PC-9 (cell line): ENCODE data around the gene MRPL53. TPM values are rescaled to one million over a fixed set of nuclear protein-coding genes. Genes with fewer than 3 reads are reported as not detected.
A peak's percentile ranks its signal among the peaks of the same experiment; 100 is the strongest.

ENCODE experiments used
- BruUV-seq: library from RNA; stranded (reverse); fragments of 400-500 nt; replicated peaks from 2 replicates; lab custom pipeline; 2021; lab: Mats Ljungman, UMichigan
- CTCF ChIA-PET: fragments of 300-600 bp; sonication (Branson Sonifier 250); formaldehyde crosslinking; loops from one replicate; lab custom pipeline; 2022; ENCODE audit warnings: antibody characterized with exemption; lab: Charles Lee
- POLR2A ChIA-PET: fragments of 300-600 bp; sonication (Branson Sonifier 250); formaldehyde crosslinking; loops from one replicate; lab custom pipeline; 2022; ENCODE audit warnings: antibody characterized with exemption; ENCODE audit not compliant: unreplicated experiment; lab: Charles Lee
- DNase-seq, 2 experiments: peaks; one replicate each; pipeline versions ENCODE4 v3.0.0 to v3.0.0-alpha.2; 2015 to 2022; ENCODE audit warnings: mixed read lengths in 1 of 2
- H2AFZ ChIP-seq: fragments of 200-600 bp; sonication (generic); 2 replicates; pipeline ENCODE4 v1.8.1; 2017; ENCODE audit warnings: antibody characterized with exemption
- H3F3A ChIP-seq: fragments of 200-600 bp; sonication (generic); 2 replicates; pipeline ENCODE4 v1.8.1; 2017; ENCODE audit warnings: antibody characterized with exemption, mild to moderate bottlenecking, low read depth; ENCODE audit not compliant: insufficient read depth
- H3K27ac ChIP-seq: fragments of 200-600 bp; sonication (generic); 2 replicates; pipeline ENCODE4 v1.6.1; 2016; ENCODE audit warnings: mixed run types
- H3K27me3 ChIP-seq: fragments of 200-600 bp; sonication (generic); 2 replicates; pipeline ENCODE4 v1.6.1; 2016; ENCODE audit warnings: low read depth, mixed run types; ENCODE audit not compliant: insufficient read depth
- H3K36me3 ChIP-seq: fragments of 200-600 bp; sonication (generic); 2 replicates; pipeline ENCODE4 v1.6.1; 2016; ENCODE audit warnings: low read depth, mixed run types
- H3K4me1 ChIP-seq: fragments of 200-600 bp; sonication (generic); replicated peaks from 2 replicates; pipeline ENCODE4 v1.6.1; 2016; ENCODE audit warnings: mixed run types; ENCODE audit not compliant: insufficient read depth
- H3K4me2 ChIP-seq: fragments of 200-600 bp; sonication (generic); 2 replicates; pipeline ENCODE4 v1.6.1; 2017; ENCODE audit warnings: mixed run types
- H3K4me3 ChIP-seq: fragments of 200-600 bp; sonication (generic); 2 replicates; pipeline ENCODE4 v1.6.1; 2016; ENCODE audit warnings: mixed run types
- H3K79me2 ChIP-seq: fragments of 200-600 bp; sonication (generic); 2 replicates; pipeline ENCODE4 v1.6.1; 2017; ENCODE audit warnings: low read depth, mixed run types
- H3K9me2 ChIP-seq: fragments of 200-600 bp; sonication (generic); 2 replicates; pipeline ENCODE4 v1.8.1; 2017; ENCODE audit warnings: mild to moderate bottlenecking; ENCODE audit not compliant: insufficient read depth
- H3K9me3 ChIP-seq: fragments of 200-600 bp; sonication (generic); 2 replicates; pipeline ENCODE4 v1.8.1; 2016; ENCODE audit warnings: low read depth; ENCODE audit not compliant: insufficient read depth
- H4K20me1 ChIP-seq: fragments of 200-600 bp; sonication (generic); 2 replicates; pipeline ENCODE4 v1.8.1; 2017; ENCODE audit not compliant: insufficient read depth
- CTCF ChIP-seq: fragments of 200-600 bp; sonication (generic); conservative IDR thresholded peaks from 2 replicates; pipeline ENCODE4 v1.6.1; 2017; ENCODE audit warnings: mixed run types, antibody characterized with exemption, mild to moderate bottlenecking, moderate library complexity
- EZH2 ChIP-seq: fragments of 200-600 bp; sonication (generic); IDR thresholded peaks from 2 replicates; pipeline ENCODE4 v1.8.0; 2017; ENCODE audit warnings: antibody characterized with exemption, low read depth
- intact Hi-C: fragments of 100-400 bp; cut with micrococcal nuclease; formaldehyde crosslinking; loops from one replicate; pipeline ENCODE4 v1.10.0; 2022; ENCODE audit not compliant: unreplicated experiment
- total RNA-seq: library from RNA; stranded (reverse); gene quantifications from 2 replicates; pipeline ENCODE4 v1.2.3, GENCODE V29; 2021

MRPL53 gene
- total RNA-seq, 1 experiment from 2014 or later, result 51.1 TPM

- no peaks in the 10 kb centered on the region for H3K9me3 ChIP-seq
- no peaks in the 10 kb centered on the region for H3K9me2 ChIP-seq
- ChIA-PET CTCF (interaction anchor here (2.0 kb wide), 1 partner anchor 106 kb away, joined by 7 read pairs; no protein-coding TSS in a partner anchor), POLR2A (interaction anchor here (0.6 to 0.7 kb wide), 3 partner anchors 23 to 1097 kb away, joined by 5 to 19 read pairs (median 8); partner anchors contain the start of gene ALMS1)
- TSS peak; percentile 28 for BruUV-seq
- no peak for TF ChIP-seq CTCF
- TF ChIP-seq EZH2, result no peak
- peaks cover 12% of the 10 kb centered on the region for H3K36me3 ChIP-seq
- peaks cover 37% of the 10 kb centered on the region for H3K79me2 ChIP-seq
- H3K27ac ChIP-seq, result peak overlapping the region; percentile 53
- peaks cover 17% of the 10 kb centered on the region; the same call in 1 of the 2 replicates for H3F3A ChIP-seq
- DNase-seq, result peak in 1 of 2 experiments; percentile 34
- intact Hi-C loops, result loop anchor here (5.0 to 10.0 kb wide), 2 partner anchors 65 to 173 kb away; partner anchors contain the start of gene SEMA4F
- H2AFZ ChIP-seq, result peak overlapping the region; percentile 94
- peak overlapping the region; percentile 92 for H3K4me3 ChIP-seq
- no peaks in the 10 kb centered on the region for H3K27me3 ChIP-seq
- H3K4me1 ChIP-seq, result peaks cover 13% of the 10 kb centered on the region
- H3K4me2 ChIP-seq, result peak overlapping the region; percentile 89
- no peaks in the 10 kb centered on the region for H4K20me1 ChIP-seq
Observed at GRCh38 chr2:74481961-74482800, 9.7 kb upstream of the MRPL53 start.

GRCh38 chr2:74481431-74481830, 9.0 kb upstream of the MRPL53 start:
- intact Hi-C loops, result loop anchor here (5.0 to 10.0 kb wide), 2 partner anchors 66 to 173 kb away; partner anchors contain the start of gene SEMA4F

More at GRCh38 chr2:74481431-74481830, 9.0 kb upstream of the MRPL53 start:
- H3K79me2 ChIP-seq, result peaks cover 37% of the 10 kb centered on the region
- peak overlapping the region; percentile 92 for H3K4me3 ChIP-seq
- no peaks in the 10 kb centered on the region for H3K27me3 ChIP-seq
- peak overlapping the region; percentile 89 for H3K4me2 ChIP-seq
- H3K9me2 ChIP-seq, result no peaks in the 10 kb centered on the region
- peak overlapping the region; percentile 94; the same call in 1 of the 2 replicates for H2AFZ ChIP-seq
- no peak for DNase-seq
- no peaks in the 10 kb centered on the region for H3K9me3 ChIP-seq
- CTCF ChIA-PET, result no interaction called here
- peaks cover 12% of the 10 kb centered on the region for H3K36me3 ChIP-seq
- peaks cover 13% of the 10 kb centered on the region for H3K4me1 ChIP-seq
- no peak overlapping the region for H3K27ac ChIP-seq
- no peak for TF ChIP-seq CTCF
- no peak for TF ChIP-seq EZH2
- H3F3A ChIP-seq, result peaks cover 20% of the 10 kb centered on the region; the same call in 1 of the 2 replicates
- H4K20me1 ChIP-seq, result no peaks in the 10 kb centered on the region
- POLR2A ChIA-PET, result interaction anchor here (0.5 to 0.7 kb wide), 3 partner anchors 51 to 189 kb away, joined by 3 to 6 read pairs (median 4); no protein-coding TSS in a partner anchor
- no TSS peak for BruUV-seq
